Fibroblast of lung (primary cell): ENCODE measurements around the gene POP4. TPM values are rescaled to one million over a fixed set of nuclear protein-coding genes. Genes with fewer than 3 reads are reported as not detected.

ENCODE experiments used
- DNase-seq, 2 donors: peaks; one replicate each; pipeline versions ENCODE4 v3.0.0 to v3.0.0-alpha.2; 2010; ENCODE audit warnings: low read depth in 2 of 2
- H2AFZ ChIP-seq: 2 replicates; pipeline ENCODE4 v1.5.1; 2012; ENCODE audit warnings: low read length, control low read depth, inconsistent platforms
- H3K27ac ChIP-seq: 2 replicates; pipeline ENCODE4 v1.5.1; 2011; ENCODE audit warnings: low read length, control low read depth; ENCODE audit not compliant: insufficient read depth
- H3K27me3 ChIP-seq: 2 replicates; pipeline ENCODE4 v1.5.1; 2011; ENCODE audit warnings: mild to moderate bottlenecking, low read length; ENCODE audit not compliant: control insufficient read depth, insufficient read depth
- H3K36me3 ChIP-seq: 2 replicates; pipeline ENCODE4 v1.5.1; 2011; ENCODE audit warnings: low read length; ENCODE audit not compliant: control insufficient read depth, insufficient read depth
- H3K4me1 ChIP-seq: 2 replicates; pipeline ENCODE4 v1.5.1; 2011; ENCODE audit warnings: low read length; ENCODE audit not compliant: control insufficient read depth, insufficient read depth; ENCODE audit errors: extremely low read depth
- H3K4me2 ChIP-seq: 2 replicates; pipeline ENCODE4 v1.5.1; 2011; ENCODE audit warnings: low read length, control low read depth; ENCODE audit not compliant: insufficient read depth; ENCODE audit errors: extremely low read depth
- H3K4me3 ChIP-seq, 4 experiments: fragments of 200-600 bp in 1 of 4; sonication (generic) in 1 of 4; replicated peaks in 1 of 4; 2 replicates each; pipeline ENCODE4 v1.5.1; 2011 to 2016; ENCODE audit warnings: low read length in 4 of 4, low read depth in 3 of 4, mild to moderate bottlenecking in 3 of 4, control low read depth in 2 of 4, inconsistent platforms in 1 of 4, mixed read lengths in 1 of 4; ENCODE audit not compliant: insufficient read depth in 1 of 4; ENCODE audit errors: control extremely low read depth in 1 of 4
- H3K79me2 ChIP-seq: 2 replicates; pipeline ENCODE4 v1.5.1; 2012; ENCODE audit warnings: mild to moderate bottlenecking, low read length, inconsistent platforms; ENCODE audit not compliant: control insufficient read depth, insufficient read depth
- H3K9ac ChIP-seq: 2 replicates; pipeline ENCODE4 v1.5.1; 2011; ENCODE audit warnings: mild to moderate bottlenecking, low read length, control low read depth; ENCODE audit not compliant: insufficient read depth
- H3K9me3 ChIP-seq: 2 replicates; pipeline ENCODE4 v1.5.1; 2012; ENCODE audit warnings: low read depth, low read length; ENCODE audit not compliant: control insufficient read depth, insufficient read depth
- H4K20me1 ChIP-seq: 2 replicates; pipeline ENCODE4 v1.5.1; 2011; ENCODE audit warnings: low read length; ENCODE audit not compliant: control insufficient read depth, insufficient read depth; ENCODE audit errors: extremely low read depth
- CTCF ChIP-seq, 2 donors: IDR thresholded peaks in 1 of 2; conservative IDR thresholded peaks in 1 of 2; 1 replicate in 1 of 2; 2 replicates in 1 of 2; pipeline ENCODE4 v1.5.1; 2011 to 2012; ENCODE audit warnings: low read length in 2 of 2, control low read depth in 1 of 2, inconsistent platforms in 1 of 2, low read depth in 1 of 2, mild to moderate bottlenecking in 1 of 2
- EZH2 ChIP-seq: IDR thresholded peaks from 2 replicates; pipeline ENCODE4 v1.5.1; 2012; ENCODE audit warnings: low read length, control low read depth, mild to moderate bottlenecking; ENCODE audit errors: missing control alignments
- polyA plus RNA-seq, 2 donors: library from polyadenylated mRNA; depleted of rRNA in 1 of 2; stranded (reverse) in 1 of 2; unstranded in 1 of 2; fragments of >200 nt; gene quantifications; 2 replicates each; pipeline ENCODE4 v1.2.1, GENCODE V29; 2011 to 2012; ENCODE audit warnings: missing spikeins in 1 of 2
- total RNA-seq: library from RNA; depleted of rRNA; stranded (reverse); fragments of >200 nt; gene quantifications from 2 replicates; pipeline ENCODE4 v1.2.1, GENCODE V29; 2014

Gene POP4
- total and polyA plus RNA-seq, 2 donors (not counting 1 experiment from before 2014, with no cell fraction given) = 77.1 to 102 TPM

- Histone ChIP-seq H4K20me1 (no peaks in the 10 kb centered on the region), H3K9ac (no peak overlapping the region), H2AFZ (no peak overlapping the region), H3K9me3 (no peaks in the 10 kb centered on the region), H3K79me2 (peaks cover 12% of the 10 kb centered on the region), H3K4me2 (no peak overlapping the region), H3K27ac (no peak overlapping the region), H3K36me3 (peaks cover 15% of the 10 kb centered on the region), H3K4me3 (no peak overlapping the region), H3K27me3 (no peaks in the 10 kb centered on the region), H3K4me1 (peaks cover 2% of the 10 kb centered on the region)
- TF ChIP-seq CTCF (conservative IDR thresholded peaks at IDR 0.05 in 1 of 2, IDR thresholded peaks at IDR 0.05 in 1 of 2; ENCODE audit: low read depth in 1 of 2, low read length in 2 of 2) (no peak), EZH2 (no peak)
- no peak for DNase-seq
Observed at GRCh38 chr19:29609636-29610035, 3.6 kb downstream of the POP4 start.

- no peak for DNase-seq
- TF ChIP-seq CTCF (conservative IDR thresholded peaks at IDR 0.05 in 1 of 2, IDR thresholded peaks at IDR 0.05 in 1 of 2; ENCODE audit: low read depth in 1 of 2, low read length in 2 of 2) = no peak
- Histone ChIP-seq H4K20me1 (no peaks in the 10 kb centered on the region), H3K27ac (no peak overlapping the region), H3K36me3 (peaks cover 15% of the 10 kb centered on the region), H3K79me2 (peaks cover 12% of the 10 kb centered on the region), H2AFZ (no peak overlapping the region), H3K4me1 (peaks cover 2% of the 10 kb centered on the region), H3K4me2 (no peak overlapping the region), H3K4me3 (no peak overlapping the region), H3K9ac (no peak overlapping the region), H3K9me3 (no peaks in the 10 kb centered on the region), H3K27me3 (no peaks in the 10 kb centered on the region)
Observed at GRCh38 chr19:29610213-29610573, 4.1 kb downstream of the POP4 start.

GRCh38 chr19:29610574-29611271 is 4.6 kb downstream of the POP4 start:
- no peaks in the 10 kb centered on the region for H4K20me1 ChIP-seq
- no peaks in the 10 kb centered on the region for H3K9me3 ChIP-seq
- H3K4me2 ChIP-seq = no peak overlapping the region
- peaks cover 10% of the 10 kb centered on the region for H3K79me2 ChIP-seq
- TF ChIP-seq EZH2 = no peak
- TF ChIP-seq CTCF (conservative IDR thresholded peaks at IDR 0.05 in 1 of 2, IDR thresholded peaks at IDR 0.05 in 1 of 2; ENCODE audit: low read depth in 1 of 2, low read length in 2 of 2) = peak; percentile 84 to 87
- no peaks in the 10 kb centered on the region for H3K27me3 ChIP-seq
- H3K4me1 ChIP-seq = peaks cover 2% of the 10 kb centered on the region
- H3K4me3 ChIP-seq = no peak overlapping the region
- H3K36me3 ChIP-seq = peaks cover 17% of the 10 kb centered on the region
- no peak overlapping the region for H3K9ac ChIP-seq
- H3K27ac ChIP-seq = peak overlapping the region; percentile 15
- peak; percentile 67 to 79 for DNase-seq
- no peak overlapping the region for H2AFZ ChIP-seq
